Tibial nerve (tissue), 4 donors: ENCODE results near the gene TMEM183A. TPM values are rescaled to one million over a fixed set of nuclear protein-coding genes. Genes with fewer than 3 reads are reported as not detected.

ENCODE experiments used
- DNase-seq, 2 donors: peaks; one replicate each; pipeline ENCODE4 v3.0.0-alpha.2; 2019; ENCODE audit warnings: low spot score in 2 of 2
- H3K27ac ChIP-seq, 4 donors: fragments of 200-600 bp; sonication (generic) in 3 of 4; one replicate each; pipeline ENCODE4 v1.5.1; 2017 to 2019; ENCODE audit warnings: mild to moderate bottlenecking in 1 of 4
- H3K27me3 ChIP-seq, 2 donors: fragments of 200-600 bp; sonication (generic) in 1 of 2; one replicate each; pipeline versions ENCODE4 v1.5.1 to v1.6.0; 2017 to 2019
- H3K36me3 ChIP-seq, 3 donors: fragments of 200-600 bp; sonication (generic); one replicate each; pipeline ENCODE4 v1.5.1; 2018 to 2019
- H3K4me1 ChIP-seq, 4 donors: fragments of 200-600 bp; sonication (generic) in 3 of 4; one replicate each; pipeline ENCODE4 v1.5.1; 2017 to 2019
- H3K4me3 ChIP-seq, 4 donors: fragments of 200-600 bp; sonication (generic) in 3 of 4; one replicate each; pipeline ENCODE4 v1.5.1; 2017 to 2019; ENCODE audit warnings: mild to moderate bottlenecking in 1 of 4, moderate library complexity in 1 of 4
- H3K9me3 ChIP-seq, 4 donors: fragments of 200-600 bp; sonication (generic) in 3 of 4; one replicate each; pipeline ENCODE4 v1.5.1; 2017 to 2019
- CTCF ChIP-seq, 5 experiments: fragments of 200-600 bp in 3 of 5; fragments of 450-650 bp in 2 of 5; sonication (generic) in 3 of 5; IDR thresholded peaks; one replicate each; pipeline ENCODE4 v1.5.1; 2016 to 2019; ENCODE audit warnings: antibody characterized with exemption in 5 of 5, mild to moderate bottlenecking in 3 of 5, moderate library complexity in 2 of 5
- EP300 ChIP-seq, 2 donors: sonication (generic); formaldehyde crosslinking; IDR thresholded peaks; one replicate each; pipeline ENCODE4 v1.6.1; 2017; ENCODE audit warnings: antibody characterized with exemption in 2 of 2, mild to moderate bottlenecking in 1 of 2
- POLR2A ChIP-seq, 2 donors: fragments of 450-650 bp; IDR thresholded peaks; one replicate each; pipeline ENCODE4 v1.6.1; 2017; ENCODE audit warnings: antibody characterized with exemption in 2 of 2, mild to moderate bottlenecking in 2 of 2, moderate library complexity in 2 of 2
- WGBS, 2 donors: methylation state at CpG; one replicate each; pipeline ENCODE4 v1.1.5; 2018; 5-methylcytosine and 5-hydroxymethylcytosine counted together
- total RNA-seq, 4 donors: library from RNA; depleted of rRNA; stranded (reverse); fragments of >200 nt; gene quantifications; one replicate each; pipeline ENCODE4 v1.1.0, GENCODE V29; 2016

TMEM183A gene
- 10 to 100 TPM; 64.3 to 80.6 (median 74.7) TPM for total RNA-seq

GRCh38 chr1:203006948-203007871 lies at the start of gene TMEM183A:
Gene TMEM183A (plus strand): TSS chr1:203007374. CDS start chr1:203007466, 92 bp downstream.
- Histone ChIP-seq H3K9me3 (no peaks in the 10 kb centered on the region), H3K4me3 (peak within 1 kb of the TSS; percentile 75 to 94 (median 89)), H3K4me1 (peaks cover 0 to 26% (median 12%) of the 10 kb centered on the region in 4 donors), H3K27me3 (no peaks in the 10 kb centered on the region), H3K27ac (peak within 1 kb of the TSS; percentile 71 to 94 (median 90)), H3K36me3 (peaks cover 0 to 34% (median 0%) of the 10 kb centered on the region in 3 donors)
- TF ChIP-seq EP300 (IDR thresholded peaks at IDR 0.05) (peak; percentile 57 to 98), CTCF (IDR thresholded peaks at IDR 0.05) (no peak), POLR2A (IDR thresholded peaks at IDR 0.05) (peak; percentile 76 to 92)
- 0 to 1% methylated on average over 34 to 55 of the region's 78 CpGs for WGBS, 2 donors
- peak; percentile 93 to 94 for DNase-seq

- TF ChIP-seq CTCF (IDR thresholded peaks at IDR 0.05): peak in 4 of 5 experiments; percentile 17 to 62 (median 38)
- peak; percentile 56 to 82 for TF ChIP-seq EP300 (IDR thresholded peaks at IDR 0.05)
- TF ChIP-seq POLR2A (IDR thresholded peaks at IDR 0.05): peak; percentile 96 to 97
- Histone ChIP-seq H3K4me1 (peaks cover 0 to 54% (median 22%) of the 10 kb centered on the region in 4 donors), H3K9me3 (no peaks in the 10 kb centered on the region), H3K4me3 (peak within 1 kb of the TSS; percentile 63 to 97 (median 88)), H3K27ac (peak within 1 kb of the TSS; percentile 95 to 98 (median 96)), H3K27me3 (no peaks in the 10 kb centered on the region), H3K36me3 (peaks cover 0 to 27% (median 0%) of the 10 kb centered on the region in 3 donors)
- peak; percentile 83 to 85 for DNase-seq
- WGBS, 2 donors: 0% methylated on average over 47 to 53 of the region's 86 CpGs
Observed at GRCh38 chr1:202957733-202958543, 49.2 kb upstream of the TMEM183A start, which contains the start of gene ADIPOR1. Gene ADIPOR1 (minus strand): TSS chr1:202958312. CDS start chr1:202951070, 7,242 bp downstream.

- 2 to 3% methylated on average over 10 of the region's 10 CpGs for WGBS, 2 donors
- H3K9me3 ChIP-seq: no peaks in the 10 kb centered on the region
- no peak for TF ChIP-seq POLR2A (IDR thresholded peaks at IDR 0.05)
- TF ChIP-seq CTCF (IDR thresholded peaks at IDR 0.05): no peak
- no peak for TF ChIP-seq EP300 (IDR thresholded peaks at IDR 0.05)
- no peak for DNase-seq
- H3K27ac ChIP-seq: peak overlapping the region; percentile 95 to 98 (median 96)
- H3K4me1 ChIP-seq: peaks cover 0 to 47% (median 22%) of the 10 kb centered on the region in 4 donors
- peaks cover 0 to 34% (median 0%) of the 10 kb centered on the region in 3 donors for H3K36me3 ChIP-seq
- H3K4me3 ChIP-seq: peak overlapping the region; percentile 41 to 97 (median 88)
- H3K27me3 ChIP-seq: no peaks in the 10 kb centered on the region
Observed at GRCh38 chr1:202958544-202959275, 48.5 kb upstream of the TMEM183A start.

- Histone ChIP-seq H3K36me3 (peaks cover 0 to 40% (median 0%) of the 10 kb centered on the region in 3 donors), H3K4me1 (peaks cover 0 to 42% (median 21%) of the 10 kb centered on the region in 4 donors), H3K4me3 (no peak overlapping the region), H3K9me3 (no peaks in the 10 kb centered on the region), H3K27ac (no peak overlapping the region), H3K27me3 (no peaks in the 10 kb centered on the region)
- no peak for DNase-seq
- 50 to 62% methylated on average over 1 of the region's 1 CpG for WGBS, 2 donors
- TF ChIP-seq POLR2A (IDR thresholded peaks at IDR 0.05) (no peak), EP300 (IDR thresholded peaks at IDR 0.05) (no peak)
Observed at GRCh38 chr1:202959276-202959620, 47.9 kb upstream of the TMEM183A start.
